HG02763 (cell line): ENCODE data around the gene ASPRV1.

ENCODE experiments used
- ATAC-seq: cut with Tn5 transposase; IDR thresholded peaks from one replicate; pipeline ENCODE4 v1.9.1; 2021; ENCODE audit warnings: mild to moderate bottlenecking, moderate library complexity; ENCODE audit not compliant: unreplicated experiment

ASPRV1 gene

GRCh38 chr2:69943843-69944525 lies 17.4 kb downstream of the ASPRV1 start:
- ATAC-seq = no peak

GRCh38 chr2:69943000-69943842 lies 18.2 kb downstream of the ASPRV1 start:
- no peak for ATAC-seq

GRCh38 chr2:69940691-69941090 lies 20.7 kb downstream of the ASPRV1 start:
- ATAC-seq = no peak

- no peak for ATAC-seq
These were observed 21.7 kb downstream of the ASPRV1 start for GRCh38 chr2:69939722-69940121.

GRCh38 chr2:69937968-69938367 lies 23.5 kb downstream of the ASPRV1 start:
- no peak for ATAC-seq

- no peak for ATAC-seq
These were observed 24.5 kb downstream of the ASPRV1 start for GRCh38 chr2:69936906-69937305.

GRCh38 chr2:69935011-69935410 lies 26.4 kb downstream of the ASPRV1 start:
- no peak for ATAC-seq

- ATAC-seq = no peak
These were observed 26.9 kb downstream of the ASPRV1 start for GRCh38 chr2:69934614-69934908.

- ATAC-seq = no peak
These were observed 27.4 kb downstream of the ASPRV1 start for GRCh38 chr2:69933839-69934613.

- no peak for ATAC-seq
These were observed 28.1 kb downstream of the ASPRV1 start for GRCh38 chr2:69933254-69933828.

- ATAC-seq = no peak
These were observed 28.9 kb downstream of the ASPRV1 start for GRCh38 chr2:69932596-69932922.

GRCh38 chr2:69931832-69932595 lies 29.4 kb downstream of the ASPRV1 start:
- no peak for ATAC-seq

GRCh38 chr2:69926849-69927515 lies 34.4 kb downstream of the ASPRV1 start:
- ATAC-seq = no peak

- ATAC-seq = no peak
These were observed 38.3 kb downstream of the ASPRV1 start for GRCh38 chr2:69923116-69923515.

- no peak for ATAC-seq
These were observed 43.0 kb downstream of the ASPRV1 start for GRCh38 chr2:69918401-69918800.

- no peak for ATAC-seq
These were observed 43.6 kb downstream of the ASPRV1 start for GRCh38 chr2:69917852-69918251.

- no peak for ATAC-seq
These were observed 45.3 kb downstream of the ASPRV1 start for GRCh38 chr2:69916106-69916505.

GRCh38 chr2:69914950-69915945 lies 46.2 kb downstream of the ASPRV1 start, which contains the start of gene MXD1:
TSS of gene MXD1 (plus strand) at chr2:69915109. CDS start at chr2:69915331, 222 bp downstream.
- ATAC-seq = no peak
